Neural cell (in vitro differentiated cells): ENCODE measurements around the gene ACBD7. TPM values are rescaled to one million over a fixed set of nuclear protein-coding genes. Genes with fewer than 3 reads are reported as not detected.

ENCODE experiments used
- H2AFZ ChIP-seq: fragments of 200-600, 300-800 bp; sonication (generic), shearing (Covaris generic); 2 replicates; pipeline ENCODE4 v1.6.0; 2014; ENCODE audit warnings: low read depth, mild to moderate bottlenecking, antibody characterized with exemption, low read length, moderate library complexity
- H3F3A ChIP-seq: fragments of 200-600 bp; shearing (Covaris generic); 2 replicates; pipeline ENCODE4 v1.6.1; 2016; ENCODE audit warnings: mild to moderate bottlenecking, moderate library complexity, mixed read lengths, antibody characterized with exemption, low read length; ENCODE audit not compliant: insufficient read depth, poor library complexity, severe bottlenecking
- H3K27ac ChIP-seq: fragments of 200-600, 300-800 bp; sonication (generic), shearing (Covaris generic); 2 replicates; pipeline ENCODE4 v1.5.1; 2014; ENCODE audit warnings: mild to moderate bottlenecking, low read length, moderate library complexity
- H3K27me3 ChIP-seq: fragments of 300-800, 200-600 bp; sonication (generic), shearing (Covaris generic); 2 replicates; pipeline ENCODE4 v1.6.0; 2014; ENCODE audit warnings: mild to moderate bottlenecking, low read depth, low read length, moderate library complexity; ENCODE audit not compliant: insufficient read depth
- H3K36me3 ChIP-seq: fragments of 300-800, 200-600 bp; sonication (generic), shearing (Covaris generic); 2 replicates; pipeline ENCODE4 v1.5.1; 2014; ENCODE audit warnings: mild to moderate bottlenecking, antibody characterized with exemption, low read length, moderate library complexity; ENCODE audit not compliant: insufficient read depth
- H3K4me2 ChIP-seq: fragments of 300-800, 200-600 bp; sonication (generic), shearing (Covaris generic); 2 replicates; pipeline ENCODE4 v1.6.0; 2014; ENCODE audit warnings: mild to moderate bottlenecking, low read length
- H3K4me3 ChIP-seq: fragments of 300-800, 200-600 bp; sonication (generic), shearing (Covaris generic); 2 replicates; pipeline ENCODE4 v1.5.1; 2014; ENCODE audit warnings: mild to moderate bottlenecking, low read length, moderate library complexity
- H3K79me2 ChIP-seq: fragments of 200-600 bp; shearing (Covaris generic); replicated peaks from 2 replicates; pipeline ENCODE4 v1.6.0; 2014; ENCODE audit warnings: mild to moderate bottlenecking, low read length, moderate library complexity; ENCODE audit not compliant: insufficient read depth
- H3K9ac ChIP-seq: fragments of 300-800, 200-600 bp; sonication (generic), shearing (Covaris generic); 2 replicates; pipeline ENCODE4 v1.6.1; 2016; ENCODE audit warnings: mild to moderate bottlenecking, low read length, mixed read lengths
- H3K9me2 ChIP-seq: fragments of 200-600 bp; shearing (Covaris generic); 2 replicates; pipeline ENCODE4 v1.6.1; 2016; ENCODE audit warnings: mild to moderate bottlenecking, low read length, mixed read lengths; ENCODE audit not compliant: insufficient read depth
- H3K9me3 ChIP-seq: fragments of 200-600, 300-800 bp; sonication (generic), shearing (Covaris generic); 2 replicates; pipeline ENCODE4 v1.6.1; 2016; ENCODE audit warnings: mild to moderate bottlenecking, mixed run types, low read length, moderate library complexity, mixed read lengths
- H4K20me1 ChIP-seq: fragments of 200-600 bp; shearing (Covaris generic); 2 replicates; pipeline ENCODE4 v1.6.1; 2016; ENCODE audit warnings: mild to moderate bottlenecking, mixed run types; ENCODE audit not compliant: insufficient read depth
- EP300 ChIP-seq: fragments of 450-650 bp; conservative IDR thresholded peaks from 2 replicates; pipeline ENCODE4 v1.6.1; 2014; ENCODE audit warnings: antibody characterized with exemption, mild to moderate bottlenecking, moderate library complexity; ENCODE audit not compliant: poor library complexity, severe bottlenecking
- EZH2 ChIP-seq: fragments of 200-600, 300-800 bp; shearing (Covaris generic), sonication (generic); IDR thresholded peaks from 2 replicates; pipeline ENCODE4 v1.6.1; 2014; ENCODE audit warnings: antibody characterized with exemption, low read length, borderline replicate concordance, mild to moderate bottlenecking; ENCODE audit not compliant: insufficient read depth, poor library complexity, severe bottlenecking
- MXI1 ChIP-seq: fragments of 450-650 bp; conservative IDR thresholded peaks from 2 replicates; pipeline ENCODE4 v1.6.1; 2014; ENCODE audit warnings: antibody characterized with exemption, mild to moderate bottlenecking; ENCODE audit not compliant: poor library complexity, severe bottlenecking
- POLR2AphosphoS5 ChIP-seq: IDR thresholded peaks from 2 replicates; pipeline ENCODE4 v1.6.1; 2012
- RAD21 ChIP-seq: fragments of 450-650 bp; conservative IDR thresholded peaks from 2 replicates; pipeline ENCODE4 v1.6.1; 2014; ENCODE audit warnings: antibody characterized with exemption, mild to moderate bottlenecking, moderate library complexity
- REST ChIP-seq: IDR thresholded peaks from 2 replicates; pipeline ENCODE4 v1.6.1; 2012; ENCODE audit warnings: borderline replicate concordance
- SMC3 ChIP-seq: fragments of 450-650 bp; conservative IDR thresholded peaks from 2 replicates; pipeline ENCODE4 v1.6.1; 2014; ENCODE audit warnings: antibody characterized with exemption, mild to moderate bottlenecking, moderate library complexity; ENCODE audit not compliant: poor library complexity
- TAF1 ChIP-seq: IDR thresholded peaks from 2 replicates; pipeline ENCODE4 v1.6.1; 2012; ENCODE audit warnings: low read depth
- polyA plus RNA-seq: library from polyadenylated mRNA; depleted of rRNA; stranded (reverse); fragments of >200 nt; gene quantifications from 2 replicates; pipeline ENCODE4 v1.2.3, GENCODE V29; 2014
- TF ChIP-seq, protein P1 (sequence below): fragments of 450-650 bp; IDR thresholded peaks from 2 replicates; pipeline ENCODE4 v1.5.1; 2014; ENCODE audit warnings: antibody characterized with exemption, mild to moderate bottlenecking, moderate library complexity; ENCODE audit not compliant: poor library complexity, severe bottlenecking

The ACBD7 gene
- polyA plus RNA-seq, 1 donor from 2014 or later = 3.3 TPM

DNA sequence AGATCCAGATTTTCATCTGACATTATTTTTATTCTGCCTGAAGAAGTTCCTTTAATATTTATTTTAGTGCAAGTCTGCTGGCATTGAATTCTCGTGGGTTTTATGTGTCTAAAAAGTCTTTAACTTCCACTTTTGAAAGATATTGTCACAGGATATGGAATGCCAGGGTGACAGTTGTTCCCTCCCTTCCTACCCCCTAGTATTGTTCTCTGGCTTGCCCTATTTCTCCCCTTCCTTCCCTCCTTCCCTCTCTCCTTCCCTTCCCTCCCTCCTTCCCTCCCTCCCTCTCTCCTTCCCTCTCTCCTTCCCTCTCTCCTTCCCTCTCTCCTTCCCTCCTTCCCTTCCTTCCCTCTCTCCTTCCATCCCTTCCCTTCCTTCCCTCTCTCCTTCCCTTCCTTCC, 29.9 kb downstream of the ACBD7 start:
- Histone ChIP-seq H3K36me3 (no peaks in the 10 kb centered on the region), H4K20me1 (no peaks in the 10 kb centered on the region), H3K4me3 (no peak overlapping the region), H3K9ac (no peak overlapping the region), H2AFZ (no peak overlapping the region), H3K4me2 (no peak overlapping the region), H3F3A (no peaks in the 10 kb centered on the region), H3K9me3 (no peaks in the 10 kb centered on the region), H3K27ac (no peak overlapping the region), H3K9me2 (no peaks in the 10 kb centered on the region), H3K79me2 (no peaks in the 10 kb centered on the region), H3K27me3 (no peaks in the 10 kb centered on the region)
- TF ChIP-seq, protein P1, sequence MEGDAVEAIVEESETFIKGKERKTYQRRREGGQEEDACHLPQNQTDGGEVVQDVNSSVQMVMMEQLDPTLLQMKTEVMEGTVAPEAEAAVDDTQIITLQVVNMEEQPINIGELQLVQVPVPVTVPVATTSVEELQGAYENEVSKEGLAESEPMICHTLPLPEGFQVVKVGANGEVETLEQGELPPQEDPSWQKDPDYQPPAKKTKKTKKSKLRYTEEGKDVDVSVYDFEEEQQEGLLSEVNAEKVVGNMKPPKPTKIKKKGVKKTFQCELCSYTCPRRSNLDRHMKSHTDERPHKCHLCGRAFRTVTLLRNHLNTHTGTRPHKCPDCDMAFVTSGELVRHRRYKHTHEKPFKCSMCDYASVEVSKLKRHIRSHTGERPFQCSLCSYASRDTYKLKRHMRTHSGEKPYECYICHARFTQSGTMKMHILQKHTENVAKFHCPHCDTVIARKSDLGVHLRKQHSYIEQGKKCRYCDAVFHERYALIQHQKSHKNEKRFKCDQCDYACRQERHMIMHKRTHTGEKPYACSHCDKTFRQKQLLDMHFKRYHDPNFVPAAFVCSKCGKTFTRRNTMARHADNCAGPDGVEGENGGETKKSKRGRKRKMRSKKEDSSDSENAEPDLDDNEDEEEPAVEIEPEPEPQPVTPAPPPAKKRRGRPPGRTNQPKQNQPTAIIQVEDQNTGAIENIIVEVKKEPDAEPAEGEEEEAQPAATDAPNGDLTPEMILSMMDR = no peak
- TF ChIP-seq MXI1 (no peak), POLR2AphosphoS5 (no peak), EZH2 (no peak), REST (no peak), EP300 (no peak), RAD21 (no peak), SMC3 (no peak), TAF1 (no peak)

GRCh38 chr10:15053061-15053460, 35.5 kb downstream of the ACBD7 start:
- no peaks in the 10 kb centered on the region for H3K79me2 ChIP-seq
- TF ChIP-seq SMC3 = no peak
- TF ChIP-seq TAF1 = no peak
- TF ChIP-seq POLR2AphosphoS5 = no peak
- no peak for TF ChIP-seq EZH2
- TF ChIP-seq MXI1 = no peak
- TF ChIP-seq, protein P1 = no peak
- no peak for TF ChIP-seq REST
- no peak for TF ChIP-seq RAD21
- TF ChIP-seq EP300 = no peak
- no peak overlapping the region for H3K9ac ChIP-seq
- H3K4me2 ChIP-seq = no peak overlapping the region
- no peaks in the 10 kb centered on the region for H3F3A ChIP-seq
- no peaks in the 10 kb centered on the region for H3K36me3 ChIP-seq
- no peaks in the 10 kb centered on the region for H3K27me3 ChIP-seq
- no peaks in the 10 kb centered on the region for H3K9me3 ChIP-seq
- H4K20me1 ChIP-seq = no peaks in the 10 kb centered on the region
- H3K9me2 ChIP-seq = no peaks in the 10 kb centered on the region
- no peak overlapping the region for H3K27ac ChIP-seq
- H3K4me3 ChIP-seq = no peak overlapping the region
- no peak overlapping the region for H2AFZ ChIP-seq
